HCT116 (cell line): ENCODE results near the gene NYAP1. TPM values are rescaled to one million over a fixed set of nuclear protein-coding genes. Genes with fewer than 3 reads are reported as not detected.

Experiments used
- ATAC-seq: fragments of 200-7000 bp; cut with Tn5 transposase; 2 replicates; pipeline ENCODE4 v1.9.1; 2020; ENCODE audit warnings: mild to moderate bottlenecking, moderate library complexity
- BruUV-seq: library from RNA; stranded (reverse); fragments of 400-500 nt; replicated peaks from 2 replicates; lab custom pipeline; 2021; lab: Mats Ljungman, UMichigan
- CTCF ChIA-PET: fragments of 300-600 bp; sonication (Branson Sonifier 250); formaldehyde crosslinking; loops from one replicate; lab custom pipeline; 2021; ENCODE audit warnings: antibody characterized with exemption; lab: Charles Lee
- POLR2A ChIA-PET: fragments of 300-600, 350-600 bp; sonication (Branson Sonifier 250); formaldehyde crosslinking; loops from one replicate; lab custom pipeline; 2021; ENCODE audit warnings: antibody characterized with exemption; lab: Charles Lee
- RAD21 ChIA-PET, 2 experiments: fragments of 300-600 bp; sonication (Branson Sonifier 250); formaldehyde crosslinking; loops; one replicate each; lab custom pipeline; 2023; ENCODE audit warnings: low total read pairs in 2 of 2; ENCODE audit not compliant: uncharacterized antibody in 2 of 2, unreplicated experiment in 2 of 2, low non-redundant PET in 1 of 2; lab: Charles Lee
- DNase-seq: peaks from one replicate; pipeline ENCODE4 v3.0.0-alpha.2; 2010; ENCODE audit warnings: low read depth, low spot score
- H2AFZ ChIP-seq: fragments of 200-600 bp; shearing (Covaris generic), sonication (generic); 2 replicates; pipeline ENCODE4 v1.6.1; 2017; ENCODE audit warnings: low read depth, mixed run types, mixed read lengths, antibody characterized with exemption, low read length; ENCODE audit not compliant: poor library complexity, severe bottlenecking
- H3K27ac ChIP-seq: 2 replicates; pipeline ENCODE4 v1.5.1; 2012; ENCODE audit warnings: low read depth, low read length
- H3K27me3 ChIP-seq: fragments of 200-600 bp; sonication (generic); 2 replicates; pipeline ENCODE4 v1.6.1; 2016; ENCODE audit warnings: mixed run types, low read length, mixed read lengths; ENCODE audit not compliant: insufficient read depth
- H3K36me3 ChIP-seq, 2 experiments: fragments of 200-500 bp in 1 of 2; fragments of 200-600 bp in 1 of 2; sonication (Bioruptor generic) in 1 of 2; sonication (generic) in 1 of 2; 2 replicates each; pipeline versions ENCODE4 v1.5.1 to v1.6.1; 2014 to 2016; ENCODE audit warnings: low read length in 2 of 2, inconsistent platforms in 1 of 2, mixed read lengths in 1 of 2, mixed run types in 1 of 2; ENCODE audit not compliant: insufficient read depth in 2 of 2, control insufficient read depth in 1 of 2
- H3K4me1 ChIP-seq, 2 experiments: fragments of 200-600 bp in 1 of 2; sonication (generic) in 1 of 2; 2 replicates each; pipeline versions ENCODE4 v1.5.1 to v1.6.1; 2012 to 2017; ENCODE audit warnings: low read length in 2 of 2, inconsistent platforms in 1 of 2, mild to moderate bottlenecking in 1 of 2, mixed read lengths in 1 of 2, mixed run types in 1 of 2, moderate library complexity in 1 of 2; ENCODE audit not compliant: insufficient read depth in 2 of 2, control insufficient read depth in 1 of 2
- H3K4me2 ChIP-seq: fragments of 200-600 bp; sonication (generic); 2 replicates; pipeline ENCODE4 v1.6.1; 2017; ENCODE audit warnings: mixed run types, low read length, mixed read lengths
- H3K4me3 ChIP-seq, 2 experiments: fragments of 200-600 bp in 1 of 2; sonication (generic) in 1 of 2; replicated peaks in 1 of 2; 2 replicates each; pipeline ENCODE4 v1.5.1; 2011 to 2016; ENCODE audit warnings: low read length in 2 of 2, control low read depth in 1 of 2, low read depth in 1 of 2, mild to moderate bottlenecking in 1 of 2, mixed read lengths in 1 of 2, mixed run types in 1 of 2
- H3K79me2 ChIP-seq: fragments of 200-600 bp; sonication (generic); 2 replicates; pipeline ENCODE4 v1.6.1; 2017; ENCODE audit warnings: mild to moderate bottlenecking, mixed run types, low read length, moderate library complexity, mixed read lengths; ENCODE audit not compliant: insufficient read depth
- H3K9ac ChIP-seq: fragments of 200-600 bp; sonication (generic); 2 replicates; pipeline ENCODE4 v1.6.1; 2016; ENCODE audit warnings: low read length, mixed read lengths
- H3K9me2 ChIP-seq: fragments of 200-600 bp; sonication (generic), shearing (Covaris generic); 2 replicates; pipeline ENCODE4 v1.6.1; 2017; ENCODE audit warnings: mixed run types, mild to moderate bottlenecking, moderate library complexity; ENCODE audit not compliant: insufficient read depth
- H3K9me3 ChIP-seq, 2 experiments: fragments of 200-500 bp in 1 of 2; fragments of 200-600 bp in 1 of 2; sonication (Bioruptor generic) in 1 of 2; sonication (generic) in 1 of 2; 2 replicates each; pipeline ENCODE4 v1.6.1; 2014 to 2017; ENCODE audit warnings: low read length in 2 of 2, mixed read lengths in 2 of 2, inconsistent platforms in 1 of 2, low read depth in 1 of 2, mild to moderate bottlenecking in 1 of 2, mixed run types in 1 of 2, moderate library complexity in 1 of 2; ENCODE audit not compliant: control insufficient read depth in 1 of 2, insufficient read depth in 1 of 2
- H4K20me1 ChIP-seq: fragments of 200-600 bp; sonication (generic), shearing (Covaris generic); 2 replicates; pipeline ENCODE4 v1.6.1; 2017; ENCODE audit warnings: mixed run types, mild to moderate bottlenecking, moderate library complexity; ENCODE audit not compliant: insufficient read depth
- ATF3 ChIP-seq: IDR thresholded peaks from 2 replicates; pipeline ENCODE4 v1.6.1; 2012
- CTCF ChIP-seq, 3 experiments: fragments of 200-600 bp in 1 of 3; sonication (generic) in 1 of 3; IDR thresholded peaks in 2 of 3; conservative IDR thresholded peaks in 1 of 3; 2 replicates each; pipeline ENCODE4 v1.5.1; 2012 to 2017; ENCODE audit warnings: low read depth in 2 of 3, low read length in 2 of 3, antibody characterized with exemption in 1 of 3, borderline replicate concordance in 1 of 3, control low read depth in 1 of 3, mild to moderate bottlenecking in 1 of 3, mixed read lengths in 1 of 3, mixed run types in 1 of 3, moderate library complexity in 1 of 3; ENCODE audit not compliant: insufficient read depth in 1 of 3
- ELF1 ChIP-seq: IDR thresholded peaks from 2 replicates; pipeline ENCODE4 v1.6.1; 2012; ENCODE audit warnings: low read depth, borderline replicate concordance
- EZH2 ChIP-seq: fragments of 200-600 bp; sonication (generic); IDR thresholded peaks from 2 replicates; pipeline ENCODE4 v1.6.1; 2017; ENCODE audit warnings: antibody characterized with exemption, mixed run types
- POLR2AphosphoS5 ChIP-seq: IDR thresholded peaks from 2 replicates; pipeline ENCODE4 v1.6.1; 2011; ENCODE audit warnings: mild to moderate bottlenecking, low read depth, low read length, moderate library complexity
- REST ChIP-seq: IDR thresholded peaks from 2 replicates; pipeline ENCODE4 v1.6.1; 2012; ENCODE audit warnings: low read depth
- SIN3A ChIP-seq: IDR thresholded peaks from 2 replicates; pipeline ENCODE4 v1.6.1; 2012; ENCODE audit warnings: low read depth
- SP1 ChIP-seq: IDR thresholded peaks from 2 replicates; pipeline ENCODE4 v1.6.1; 2012; ENCODE audit warnings: low read depth
- SRF ChIP-seq: IDR thresholded peaks from 2 replicates; pipeline ENCODE4 v1.6.1; 2012; ENCODE audit warnings: low read depth
- TCF7L2 ChIP-seq: IDR thresholded peaks from 2 replicates; pipeline ENCODE4 v1.7.0; 2011; ENCODE audit warnings: borderline replicate concordance, inconsistent platforms; ENCODE audit not compliant: insufficient read depth, insufficient read length; ENCODE audit errors: extremely low read depth
- YY1 ChIP-seq: IDR thresholded peaks from 2 replicates; pipeline ENCODE4 v1.6.1; 2011; ENCODE audit warnings: low read length, low read depth, moderate library complexity, mild to moderate bottlenecking; ENCODE audit not compliant: insufficient replicate concordance; ENCODE audit errors: extremely low read depth
- intact Hi-C: fragments of 100-400 bp; cut with micrococcal nuclease; formaldehyde crosslinking; loops from 2 replicates; pipeline ENCODE4 v1.10.0; 2022
- total RNA-seq: library from RNA; stranded (reverse); gene quantifications from one replicate; pipeline ENCODE4 v1.2.1, GENCODE V29; 2021; ENCODE audit not compliant: unreplicated experiment

Gene NYAP1
- total RNA-seq, 1 experiment from 2014 or later, result 6.7 TPM

- no peaks in the 10 kb centered on the region for H3K79me2 ChIP-seq
- no peak for DNase-seq
- no peak within 1 kb of the TSS for H3K9ac ChIP-seq
- ATAC-seq, result no peak
- no TSS peak for BruUV-seq
- no peak within 1 kb of the TSS for H3K4me3 ChIP-seq
- TF ChIP-seq REST (no peak), CTCF (IDR thresholded peaks at IDR 0.05 in 2 of 3, conservative IDR thresholded peaks at IDR 0.05 in 1 of 3; ENCODE audit: borderline replicate concordance in 1 of 3, insufficient read depth in 1 of 3, low read depth in 2 of 3, low read length in 2 of 3) (no peak), ATF3 (no peak), SRF (no peak), ELF1 (no peak), TCF7L2 (no peak), YY1 (no peak), POLR2AphosphoS5 (no peak), SP1 (no peak), SIN3A (no peak), EZH2 (no peak)
- no peaks in the 10 kb centered on the region for H4K20me1 ChIP-seq
- RAD21 ChIA-PET, result no interaction called here
- intact Hi-C loops, result no loop called here
- H3K36me3 ChIP-seq, result no peaks in the 10 kb centered on the region
- H3K27me3 ChIP-seq, result no peaks in the 10 kb centered on the region
- H3K27ac ChIP-seq, result no peak within 1 kb of the TSS
- H2AFZ ChIP-seq, result no peak within 1 kb of the TSS
- H3K9me2 ChIP-seq, result no peaks in the 10 kb centered on the region
- H3K4me1 ChIP-seq, result peaks cover 0 to 12% of the 10 kb centered on the region in 2 experiments; a peak in 2 of 4 replicates
- H3K4me2 ChIP-seq, result no peak within 1 kb of the TSS
- H3K9me3 ChIP-seq, result no peaks in the 10 kb centered on the region
- CTCF ChIA-PET, result interaction anchor here (2.4 kb wide), 1 partner anchor 122 kb away, joined by 7 read pairs; the partner anchor contains the start of genes FBXO24 and LRCH4
- POLR2A ChIA-PET, result interaction anchor here (1.5 kb wide), 1 partner anchor 122 kb away, joined by 6 read pairs; the partner anchor contains the start of genes FBXO24 and LRCH4
These were observed 19.5 kb upstream of the NYAP1 start, which contains the start of gene SPACDR for GRCh38 chr7:100464210-100464660. SPACDR (minus strand) TSS chr7:100464260; CDS start chr7:100464025, 235 bp downstream.
